Measurements from ENCODE around the gene PTGR3. TPM values are rescaled to one million over a fixed set of nuclear protein-coding genes. Genes with fewer than 3 reads are reported as not detected.

Gene PTGR3
- total RNA-seq, 1 donor from 2014 or later: 19.3 TPM

DNA sequence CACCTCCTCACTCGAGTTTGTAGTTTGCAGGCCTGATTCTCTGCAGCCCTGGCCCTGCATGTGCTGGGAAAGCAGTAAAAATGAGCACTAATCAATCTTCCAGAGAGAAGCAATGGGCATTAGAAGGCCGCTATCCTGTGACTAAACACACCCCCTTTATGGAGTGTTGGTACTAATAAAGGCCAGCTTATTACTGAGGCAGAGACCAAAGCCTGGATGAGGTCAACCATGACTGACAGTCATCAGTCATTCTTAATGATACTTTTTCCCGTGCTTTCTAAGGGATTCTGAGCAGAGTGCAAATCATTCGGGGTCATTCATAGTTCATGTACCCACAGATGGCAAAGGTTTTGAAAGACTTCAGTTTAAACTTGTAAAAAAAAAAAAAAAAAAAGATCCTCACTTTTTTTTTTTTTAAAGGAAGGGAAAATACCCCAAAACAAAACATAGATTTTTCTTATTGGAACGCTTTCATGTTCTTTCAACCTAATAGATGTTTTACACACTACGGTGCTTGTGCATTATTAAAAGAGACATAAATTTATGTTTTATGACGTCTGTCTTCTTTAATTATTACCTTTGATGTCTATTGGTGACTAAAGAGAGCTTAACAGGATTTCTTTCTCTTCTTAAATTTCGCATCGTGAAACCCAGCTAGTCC is 14.9 kb upstream of the PTGR3 start:
- Mint-ChIP-seq H3K9me3 (no peaks in the 10 kb centered on the region), H3K4me1 (peaks cover 6% of the 10 kb centered on the region), H3K27ac (no peak overlapping the region), H3K4me3 (no peak overlapping the region), H3K27me3 (no peaks in the 10 kb centered on the region), H3K36me3 (ENCODE audit: low read depth) (no peaks in the 10 kb centered on the region)
- no peak for DNase-seq
- ATAC-seq (ENCODE audit: low read depth): no peak
- intact Hi-C loops (cut with micrococcal nuclease): no loop called here
- TF ChIP-seq, protein P1, sequence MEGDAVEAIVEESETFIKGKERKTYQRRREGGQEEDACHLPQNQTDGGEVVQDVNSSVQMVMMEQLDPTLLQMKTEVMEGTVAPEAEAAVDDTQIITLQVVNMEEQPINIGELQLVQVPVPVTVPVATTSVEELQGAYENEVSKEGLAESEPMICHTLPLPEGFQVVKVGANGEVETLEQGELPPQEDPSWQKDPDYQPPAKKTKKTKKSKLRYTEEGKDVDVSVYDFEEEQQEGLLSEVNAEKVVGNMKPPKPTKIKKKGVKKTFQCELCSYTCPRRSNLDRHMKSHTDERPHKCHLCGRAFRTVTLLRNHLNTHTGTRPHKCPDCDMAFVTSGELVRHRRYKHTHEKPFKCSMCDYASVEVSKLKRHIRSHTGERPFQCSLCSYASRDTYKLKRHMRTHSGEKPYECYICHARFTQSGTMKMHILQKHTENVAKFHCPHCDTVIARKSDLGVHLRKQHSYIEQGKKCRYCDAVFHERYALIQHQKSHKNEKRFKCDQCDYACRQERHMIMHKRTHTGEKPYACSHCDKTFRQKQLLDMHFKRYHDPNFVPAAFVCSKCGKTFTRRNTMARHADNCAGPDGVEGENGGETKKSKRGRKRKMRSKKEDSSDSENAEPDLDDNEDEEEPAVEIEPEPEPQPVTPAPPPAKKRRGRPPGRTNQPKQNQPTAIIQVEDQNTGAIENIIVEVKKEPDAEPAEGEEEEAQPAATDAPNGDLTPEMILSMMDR (IDR thresholded peaks at IDR 0.05): no peak
- CTCF ChIA-PET: no interaction called here
- POLR2A ChIA-PET: no interaction called here

DNA sequence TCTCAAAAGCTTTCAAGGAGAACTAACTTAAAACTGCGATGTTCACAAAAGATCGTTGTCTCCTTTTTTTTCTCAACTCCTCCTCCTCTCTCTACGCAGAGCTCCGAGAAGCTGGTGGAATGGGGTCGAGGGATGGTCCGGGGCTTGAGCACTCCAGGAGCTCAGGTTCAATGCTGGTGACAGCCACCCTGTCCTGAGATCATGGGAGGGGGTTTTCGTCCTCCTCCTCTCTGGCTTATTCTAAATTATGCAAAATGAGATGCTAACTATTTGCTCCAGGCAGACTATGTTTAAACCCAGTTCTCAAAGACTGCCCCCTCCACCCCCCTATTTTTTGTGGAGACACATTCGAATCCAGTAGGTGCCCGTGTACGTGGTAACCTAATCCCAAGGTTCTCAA is 13.5 kb upstream of the PTGR3 start:
- no peak overlapping the region for H3K4me3 Mint-ChIP-seq
- H3K27me3 Mint-ChIP-seq: no peaks in the 10 kb centered on the region
- intact Hi-C loops (cut with micrococcal nuclease): no loop called here
- TF ChIP-seq, protein P1 (IDR thresholded peaks at IDR 0.05): no peak
- ATAC-seq (ENCODE audit: low read depth): no peak
- H3K4me1 Mint-ChIP-seq: peaks cover 6% of the 10 kb centered on the region
- H3K27ac Mint-ChIP-seq: no peak overlapping the region
- no peak for DNase-seq
- ChIA-PET CTCF (no interaction called here), POLR2A (no interaction called here)
- no peaks in the 10 kb centered on the region for H3K36me3 Mint-ChIP-seq (ENCODE audit: low read depth)
- H3K9me3 Mint-ChIP-seq: no peaks in the 10 kb centered on the region

DNA sequence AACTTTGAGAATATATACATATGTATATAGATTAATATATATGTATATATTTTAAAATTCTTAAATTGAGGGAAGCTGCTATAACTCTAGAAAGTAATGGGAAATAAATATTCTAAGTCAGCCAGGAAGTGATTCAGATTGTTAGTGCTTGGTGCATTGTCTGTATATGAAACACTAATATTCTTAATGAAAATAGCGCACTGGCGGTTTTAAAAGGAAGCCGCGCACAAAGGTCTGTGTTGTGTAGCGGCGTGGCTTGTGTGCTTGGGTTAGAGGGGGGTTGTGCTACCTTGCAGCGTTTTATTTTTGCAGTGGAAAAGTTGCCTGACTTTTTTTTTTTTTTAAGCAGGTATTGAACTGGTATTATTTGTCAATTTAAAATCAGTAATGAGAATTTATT is 13.0 kb upstream of the PTGR3 start:
- no peak overlapping the region for H3K4me3 Mint-ChIP-seq
- DNase-seq (no peak), ATAC-seq (ENCODE audit: low read depth) (no peak)
- POLR2A ChIA-PET: no interaction called here
- TF ChIP-seq, protein P1 (IDR thresholded peaks at IDR 0.05): no peak
- no peak overlapping the region for H3K27ac Mint-ChIP-seq
- intact Hi-C loops (cut with micrococcal nuclease): no loop called here
- no peaks in the 10 kb centered on the region for H3K36me3 Mint-ChIP-seq (ENCODE audit: low read depth)
- no peaks in the 10 kb centered on the region for H3K27me3 Mint-ChIP-seq
- H3K4me1 Mint-ChIP-seq: peaks cover 4% of the 10 kb centered on the region
- CTCF ChIA-PET: no interaction called here
- no peaks in the 10 kb centered on the region for H3K9me3 Mint-ChIP-seq

DNA sequence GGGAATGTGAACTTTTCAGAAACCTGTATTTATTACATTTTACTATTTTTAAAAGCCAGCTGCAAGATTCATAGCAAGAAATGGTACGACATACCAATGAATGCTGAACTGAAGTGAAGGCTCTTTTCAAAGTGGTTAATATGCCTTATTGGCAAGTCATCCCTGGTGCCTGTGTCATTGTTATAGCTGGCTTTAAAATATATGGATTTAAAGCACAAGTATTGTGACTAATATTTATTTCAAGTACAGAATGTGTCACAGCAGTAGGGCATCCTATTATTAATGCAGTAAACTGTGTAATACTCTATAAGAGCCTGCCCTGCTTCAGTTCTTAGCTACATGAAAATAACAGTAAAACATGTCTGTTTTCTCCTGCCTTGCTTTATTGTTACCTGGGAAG is 12.5 kb upstream of the PTGR3 start:
- no peak overlapping the region for H3K27ac Mint-ChIP-seq
- DNase-seq: no peak
- ChIA-PET POLR2A (interaction anchor here (1.3 kb wide), 1 partner anchor 11 kb away, joined by 3 read pairs; the partner anchor contains the start of gene TSHZ1), CTCF (no interaction called here)
- H3K27me3 Mint-ChIP-seq: no peaks in the 10 kb centered on the region
- peaks cover 6% of the 10 kb centered on the region for H3K4me1 Mint-ChIP-seq
- no peaks in the 10 kb centered on the region for H3K9me3 Mint-ChIP-seq
- no peak for ATAC-seq (ENCODE audit: low read depth)
- H3K4me3 Mint-ChIP-seq: no peak overlapping the region
- H3K36me3 Mint-ChIP-seq (ENCODE audit: low read depth): no peaks in the 10 kb centered on the region
- intact Hi-C loops (cut with micrococcal nuclease): no loop called here
- TF ChIP-seq, protein P1 (IDR thresholded peaks at IDR 0.05): no peak

DNA sequence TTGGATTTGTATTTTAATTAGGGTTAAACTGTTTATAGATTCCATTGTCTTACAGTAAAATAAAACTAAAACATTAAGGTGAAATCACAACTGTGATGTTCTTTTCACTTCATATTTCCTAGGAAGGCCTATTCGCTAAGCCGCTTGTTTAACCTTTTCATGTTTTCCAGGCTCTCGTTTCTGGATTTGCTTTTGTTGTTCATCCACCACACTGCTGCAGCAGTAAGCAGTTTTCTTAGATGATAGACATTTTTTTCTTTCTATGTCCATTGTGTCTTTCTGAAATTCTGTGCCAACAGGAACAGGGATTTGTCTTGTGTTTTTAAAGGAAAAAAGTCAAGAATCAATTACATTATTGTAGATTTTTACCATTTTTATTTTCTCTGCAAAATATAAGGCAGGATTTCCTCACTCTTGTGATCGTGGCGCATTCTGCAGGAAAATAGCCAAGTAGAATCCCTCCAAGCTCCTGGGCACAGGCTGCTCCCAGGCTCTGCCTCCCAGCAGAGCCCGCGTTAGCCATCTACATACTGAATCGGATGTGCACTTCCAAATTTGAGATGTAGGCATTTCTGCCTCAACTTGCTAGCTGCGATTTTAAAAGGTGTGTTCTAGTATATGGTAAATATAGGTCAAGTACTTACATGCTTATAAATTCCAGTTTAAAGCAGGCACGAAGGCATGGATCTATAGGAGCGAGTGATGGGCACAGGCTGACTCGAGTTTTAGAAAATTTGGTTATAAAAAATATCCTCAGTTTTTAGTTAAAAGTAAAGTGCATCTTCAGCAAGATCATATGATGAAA is 11.8 kb upstream of the PTGR3 start:
- DNase-seq (no peak), ATAC-seq (ENCODE audit: low read depth) (no peak)
- peaks cover 9% of the 10 kb centered on the region for H3K4me1 Mint-ChIP-seq
- H3K36me3 Mint-ChIP-seq (ENCODE audit: low read depth): no peaks in the 10 kb centered on the region
- TF ChIP-seq, protein P1 (IDR thresholded peaks at IDR 0.05): no peak
- CTCF ChIA-PET: no interaction called here
- H3K27me3 Mint-ChIP-seq: no peaks in the 10 kb centered on the region
- H3K27ac Mint-ChIP-seq: no peak overlapping the region
- H3K9me3 Mint-ChIP-seq: no peaks in the 10 kb centered on the region
- POLR2A ChIA-PET: interaction anchor here (1.3 kb wide), 1 partner anchor 11 kb away, joined by 3 read pairs; the partner anchor contains the start of gene TSHZ1
- intact Hi-C loops (cut with micrococcal nuclease): no loop called here
- no peak overlapping the region for H3K4me3 Mint-ChIP-seq

All from activated B cell treated with CpG ODN at 0.5 μM for 24 hours (primary cell).